Liver (tissue), 9 donors: Measurements from ENCODE around the gene ALS2CL. TPM values are rescaled to one million over a fixed set of nuclear protein-coding genes. Genes with fewer than 3 reads are reported as not detected.

Experiments
- DNase-seq: peaks from one replicate; pipeline ENCODE4 v3.0.0-alpha.2; 2017; ENCODE audit warnings: low spot score
- H3K27ac ChIP-seq, 2 donors: one replicate each; pipeline ENCODE4 v1.7.0; 2013; ENCODE audit warnings: inconsistent platforms in 2 of 2, low read length in 2 of 2, control low read depth in 1 of 2, low read depth in 1 of 2, mild to moderate bottlenecking in 1 of 2
- H3K27me3 ChIP-seq, 4 donors: one replicate each; pipeline versions ENCODE4 v1.6.1 to v1.7.0; 2013; ENCODE audit warnings: low read length in 3 of 4, inconsistent platforms in 1 of 4, mild to moderate bottlenecking in 1 of 4, moderate library complexity in 1 of 4; ENCODE audit not compliant: control insufficient read depth in 4 of 4, insufficient read depth in 4 of 4
- H3K36me3 ChIP-seq, 4 donors: one replicate each; pipeline versions ENCODE4 v1.6.1 to v1.7.0; 2013; ENCODE audit warnings: low read length in 3 of 4, mild to moderate bottlenecking in 3 of 4, low read depth in 1 of 4, moderate library complexity in 1 of 4; ENCODE audit not compliant: control insufficient read depth in 4 of 4, insufficient read depth in 3 of 4
- H3K4me1 ChIP-seq, 4 donors: one replicate each; pipeline versions ENCODE4 v1.6.1 to v1.7.0; 2013; ENCODE audit warnings: low read length in 3 of 4, mild to moderate bottlenecking in 3 of 4, moderate library complexity in 1 of 4; ENCODE audit not compliant: control insufficient read depth in 4 of 4, insufficient read depth in 4 of 4
- H3K4me3 ChIP-seq, 3 donors: one replicate each; pipeline versions ENCODE4 v1.6.1 to v1.7.0; 2013; ENCODE audit warnings: low read length in 3 of 3, control low read depth in 1 of 3, low read depth in 1 of 3, mild to moderate bottlenecking in 1 of 3
- H3K9ac ChIP-seq, 2 donors: one replicate each; pipeline ENCODE4 v1.7.0; 2013; ENCODE audit warnings: low read length in 2 of 2, mild to moderate bottlenecking in 2 of 2, moderate library complexity in 2 of 2, control low read depth in 1 of 2, low read depth in 1 of 2
- H3K9me3 ChIP-seq, 4 donors: one replicate each; pipeline versions ENCODE4 v1.6.1 to v1.7.0; 2013; ENCODE audit warnings: low read length in 3 of 4; ENCODE audit not compliant: control insufficient read depth in 4 of 4
- ATF3 ChIP-seq: IDR thresholded peaks from 2 replicates; pipeline ENCODE4 v1.6.1; 2016; ENCODE audit warnings: antibody characterized with exemption
- CTCF ChIP-seq: fragments of 150-350 bp; IDR thresholded peaks from 2 replicates; pipeline ENCODE4 v1.5.1; 2017; ENCODE audit warnings: improper control_type of control experiment, low read depth, low read length; ENCODE audit not compliant: missing input control
- EGR1 ChIP-seq, 2 donors: IDR thresholded peaks; 2 replicates each; pipeline ENCODE4 v1.6.1; 2016 to 2018; ENCODE audit warnings: antibody characterized with exemption in 2 of 2, low read depth in 2 of 2
- FOXA2 ChIP-seq: IDR thresholded peaks from 2 replicates; pipeline ENCODE4 v1.6.1; 2016; ENCODE audit warnings: antibody characterized with exemption
- GABPA ChIP-seq, 2 donors: IDR thresholded peaks in 1 of 2; conservative IDR thresholded peaks in 1 of 2; 2 replicates each; pipeline ENCODE4 v1.6.1; 2016; ENCODE audit warnings: antibody characterized with exemption in 2 of 2, mild to moderate bottlenecking in 1 of 2, moderate library complexity in 1 of 2
- HNF4A ChIP-seq, 2 donors: conservative IDR thresholded peaks; 2 replicates each; pipeline ENCODE4 v1.6.1; 2016; ENCODE audit warnings: antibody characterized with exemption in 2 of 2, mild to moderate bottlenecking in 2 of 2
- HNF4G ChIP-seq: IDR thresholded peaks from 2 replicates; pipeline ENCODE4 v1.6.1; 2016; ENCODE audit warnings: antibody characterized with exemption
- JUND ChIP-seq, 2 donors: IDR thresholded peaks; 2 replicates each; pipeline ENCODE4 v1.6.1; 2016; ENCODE audit warnings: antibody characterized with exemption in 2 of 2
- MAX ChIP-seq: IDR thresholded peaks from 2 replicates; pipeline ENCODE4 v1.6.1; 2016; ENCODE audit warnings: antibody characterized with exemption
- NR2F2 ChIP-seq: IDR thresholded peaks from 2 replicates; pipeline ENCODE4 v1.6.1; 2016; ENCODE audit warnings: antibody characterized with exemption
- RAD21 ChIP-seq, 2 donors: IDR thresholded peaks; 2 replicates each; pipeline ENCODE4 v1.6.1; 2016; ENCODE audit warnings: antibody characterized with exemption in 2 of 2, mild to moderate bottlenecking in 2 of 2
- RXRA ChIP-seq, 2 donors: IDR thresholded peaks; 2 replicates each; pipeline ENCODE4 v1.6.1; 2017 to 2018; ENCODE audit warnings: antibody characterized with exemption in 2 of 2, mild to moderate bottlenecking in 1 of 2
- SP1 ChIP-seq: IDR thresholded peaks from 2 replicates; pipeline ENCODE4 v1.6.1; 2018; ENCODE audit warnings: antibody characterized with exemption, mild to moderate bottlenecking
- TAF1 ChIP-seq: conservative IDR thresholded peaks from 2 replicates; pipeline ENCODE4 v1.6.1; 2016; ENCODE audit warnings: antibody characterized with exemption, mild to moderate bottlenecking
- ZBTB33 ChIP-seq: IDR thresholded peaks from 2 replicates; pipeline ENCODE4 v1.6.1; 2016; ENCODE audit warnings: antibody characterized with exemption
- WGBS: extraction: QIAGEN DNeasy Blood & Tissue Kit; methylation state at CpG from one replicate; pipeline ENCODE4 v1.1.7; 2013; 5-methylcytosine and 5-hydroxymethylcytosine counted together
- polyA plus RNA-seq, 2 donors: library from polyadenylated mRNA; stranded (reverse) in 1 of 2; unstranded in 1 of 2; fragments of 200-250 nt in 1 of 2; fragments of >200 nt in 1 of 2; fragmentation: Nextera tagmentation in 1 of 2; extraction: Ambion mirVana in 1 of 2; gene quantifications; one replicate each; pipeline versions ENCODE4 v1.2.1 to v1.2.3, GENCODE V29; 2013 to 2015
- total RNA-seq, 2 donors: library from RNA; depleted of rRNA; stranded (reverse); fragments of >200 nt; gene quantifications; one replicate each; pipeline ENCODE4 v1.2.3, GENCODE V29; 2014
- donor health status: healthy.
- donor health status: healthy.
- donor health status: healthy.
- donor health status: healthy.
- donor health status: healthy.

The ALS2CL gene
- total and polyA plus RNA-seq, 4 donors, result 0.51 to 22.9 (median 5.7) TPM

- peaks cover 17 to 62% (median 44%) of the 10 kb centered on the region in 4 donors for H3K4me1 ChIP-seq
- TF ChIP-seq ZBTB33 (no peak), GABPA (IDR thresholded peaks at IDR 0.05 in 1 of 2, conservative IDR thresholded peaks at IDR 0.05 in 1 of 2) (peak in 1 of 2 donors; percentile 13), EGR1 (IDR thresholded peaks at IDR 0.05; ENCODE audit: low read depth in 2 of 2) (no peak), NR2F2 (no peak), JUND (IDR thresholded peaks at IDR 0.05) (no peak), MAX (no peak), CTCF (peak; percentile 24), ATF3 (no peak), HNF4A (conservative IDR thresholded peaks at IDR 0.05) (no peak), RAD21 (IDR thresholded peaks at IDR 0.05) (peak in 1 of 2 donors; percentile 58), HNF4G (no peak), FOXA2 (no peak), SP1 (peak; percentile 18), TAF1 (no peak)
- H3K9ac ChIP-seq, result no peak overlapping the region
- peak overlapping the region; percentile 9 to 17 for H3K27ac ChIP-seq
- no peak for DNase-seq
- H3K27me3 ChIP-seq, result no peaks in the 10 kb centered on the region
- WGBS, result 76% methylated on average over 11 of the region's 11 CpGs
- no peak overlapping the region for H3K4me3 ChIP-seq
- no peaks in the 10 kb centered on the region for H3K9me3 ChIP-seq
- H3K36me3 ChIP-seq, result no peaks in the 10 kb centered on the region
Measured at GRCh38 chr3:46695177-46695961, 1.9 kb upstream of the ALS2CL start.

- WGBS, result 98% methylated on average over 3 of the region's 3 CpGs
- no peaks in the 10 kb centered on the region for H3K27me3 ChIP-seq
- H3K9me3 ChIP-seq, result no peaks in the 10 kb centered on the region
- H3K36me3 ChIP-seq, result no peaks in the 10 kb centered on the region
- DNase-seq, result no peak
- peaks cover 13 to 53% (median 36%) of the 10 kb centered on the region in 4 donors for H3K4me1 ChIP-seq
- no peak overlapping the region for H3K9ac ChIP-seq
- no peak overlapping the region for H3K27ac ChIP-seq
- TF ChIP-seq RXRA (IDR thresholded peaks at IDR 0.05) (no peak), HNF4A (conservative IDR thresholded peaks at IDR 0.05) (no peak), EGR1 (IDR thresholded peaks at IDR 0.05; ENCODE audit: low read depth in 2 of 2) (no peak), SP1 (no peak), ATF3 (no peak)
- H3K4me3 ChIP-seq, result no peak overlapping the region
Measured at GRCh38 chr3:46694520-46694919, 1.0 kb upstream of the ALS2CL start.
